HepG2 (cell line): ENCODE measurements around the gene SEC24A. TPM values are rescaled to one million over a fixed set of nuclear protein-coding genes. Genes with fewer than 3 reads are reported as not detected.

Experiments
- ATF7-NPFF ChIP-seq: sonication (generic); formaldehyde crosslinking; IDR thresholded peaks from 2 replicates; pipeline ENCODE4 v1.8.1; 2023; ENCODE audit warnings: mild to moderate bottlenecking, low read depth, missing genetic modification reagents, moderate library complexity
- CBX2 ChIP-seq, 2 experiments: fragments of 200-600 bp in 1 of 2; sonication (generic); formaldehyde crosslinking in 1 of 2; IDR thresholded peaks; 2 replicates each; pipeline versions ENCODE4 v1.7.0 to v1.8.1; 2018 to 2022; ENCODE audit warnings: low read depth in 2 of 2, low read length in 1 of 2, mild to moderate bottlenecking in 1 of 2, missing genetic modification reagents in 1 of 2
- CERS6 ChIP-seq: sonication (generic); formaldehyde crosslinking; IDR thresholded peaks from 2 replicates; pipeline ENCODE4 v1.5.0; 2020; ENCODE audit warnings: missing genetic modification reagents
- DMAP1 ChIP-seq: IDR thresholded peaks from 2 replicates; pipeline ENCODE4 v1.6.1; 2016
- DNMT3B ChIP-seq: conservative IDR thresholded peaks from 2 replicates; pipeline ENCODE4 v1.6.1; 2016; ENCODE audit warnings: missing biosample characterization, control low read depth
- EEA1 ChIP-seq: sonication (generic); formaldehyde crosslinking; IDR thresholded peaks from 2 replicates; pipeline ENCODE4 v1.5.1; 2020; ENCODE audit warnings: mild to moderate bottlenecking, missing genetic modification reagents, borderline replicate concordance
- ETV5 ChIP-seq: IDR thresholded peaks from 2 replicates; pipeline ENCODE4 v1.6.1; 2018; ENCODE audit warnings: missing biosample characterization, missing genetic modification reagents, inconsistent platforms, borderline replicate concordance
- FIP1L1 ChIP-seq: fragments of 200-400 bp; formaldehyde crosslinking; IDR thresholded peaks from 2 replicates; pipeline ENCODE4 v1.6.1; 2018; ENCODE audit warnings: low read depth, mild to moderate bottlenecking, low read length, moderate library complexity, borderline replicate concordance; ENCODE audit not compliant: insufficient read depth
- FOXA3 ChIP-seq: IDR thresholded peaks from 2 replicates; pipeline ENCODE4 v1.6.1; 2016; ENCODE audit warnings: missing genetic modification reagents, missing compliant biosample characterization
- MED13 ChIP-seq: sonication (generic); formaldehyde crosslinking; IDR thresholded peaks from 2 replicates; pipeline ENCODE4 v1.5.0; 2020; ENCODE audit warnings: missing genetic modification reagents
- NCOA1 ChIP-seq: sonication (generic); formaldehyde crosslinking; IDR thresholded peaks from 2 replicates; pipeline ENCODE4 v1.9.0; 2021; ENCODE audit warnings: missing genetic modification reagents
- NONO ChIP-seq, 2 experiments: fragments of 450-650 bp in 1 of 2; sonication (generic) in 1 of 2; formaldehyde crosslinking in 1 of 2; IDR thresholded peaks in 1 of 2; conservative IDR thresholded peaks in 1 of 2; 2 replicates each; pipeline versions ENCODE4 v1.6.1 to v1.8.0; 2017 to 2022; ENCODE audit warnings: mild to moderate bottlenecking in 1 of 2, missing genetic modification reagents in 1 of 2, moderate library complexity in 1 of 2
- PHF21A ChIP-seq: sonication (generic); formaldehyde crosslinking; IDR thresholded peaks from 2 replicates; pipeline ENCODE4 v1.5.0; 2020; ENCODE audit warnings: mild to moderate bottlenecking, missing genetic modification reagents
- PRDM15 ChIP-seq: sonication (generic); formaldehyde crosslinking; IDR thresholded peaks from 2 replicates; pipeline ENCODE4 v1.4.0; 2020; ENCODE audit warnings: missing genetic modification reagents
- SIN3A ChIP-seq: IDR thresholded peaks from 2 replicates; pipeline ENCODE4 v1.6.1; 2011; ENCODE audit warnings: low read depth, mild to moderate bottlenecking, control low read depth, low read length, borderline replicate concordance
- SIX1 ChIP-seq: sonication (generic); formaldehyde crosslinking; IDR thresholded peaks from 2 replicates; pipeline ENCODE4 v1.4.0; 2020; ENCODE audit warnings: missing genetic modification reagents, borderline replicate concordance
- TGIF2 ChIP-seq: IDR thresholded peaks from 2 replicates; pipeline ENCODE4 v1.6.1; 2016; ENCODE audit warnings: control low read depth, missing compliant biosample characterization
- ZBTB10 ChIP-seq: sonication (generic); formaldehyde crosslinking; IDR thresholded peaks from 2 replicates; pipeline ENCODE4 v1.4.0; 2020; ENCODE audit warnings: missing genetic modification reagents, borderline replicate concordance
- ZFY ChIP-seq: sonication (generic); formaldehyde crosslinking; IDR thresholded peaks from 2 replicates; pipeline ENCODE4 v1.4.0; 2020; ENCODE audit warnings: missing genetic modification reagents
- ZNF670 ChIP-seq: sonication (generic); formaldehyde crosslinking; IDR thresholded peaks from 2 replicates; pipeline ENCODE4 v1.8.0; 2022; ENCODE audit warnings: mild to moderate bottlenecking, missing genetic modification reagents, borderline replicate concordance
- ZNF678 ChIP-seq: sonication (generic); formaldehyde crosslinking; IDR thresholded peaks from 2 replicates; pipeline ENCODE4 v1.4.0; 2020; ENCODE audit warnings: mild to moderate bottlenecking, missing genetic modification reagents
- ZNF841 ChIP-seq: sonication (generic); formaldehyde crosslinking; IDR thresholded peaks from 2 replicates; pipeline ENCODE4 v1.8.1; 2023; ENCODE audit warnings: missing genetic modification reagents, borderline replicate concordance
- polyA plus RNA-seq, 8 experiments: library from polyadenylated mRNA; depleted of rRNA in 3 of 8; stranded (reverse) in 7 of 8; unstranded in 1 of 8; fragments of >200 nt; fragmentation: Illumina TruSeq in 4 of 8; extraction: Trizol in 4 of 8; gene quantifications; 2 replicates each; pipeline versions ENCODE4 v1.2.1 to v1.2.3, GENCODE V29; 2011 to 2016; ENCODE audit warnings: low read depth in 4 of 8, missing spikeins in 1 of 8, mixed read lengths in 1 of 8; ENCODE audit not compliant: insufficient read depth in 1 of 8
- total RNA-seq, 5 experiments: library from RNA; depleted of rRNA; stranded (reverse); fragments of >200 nt; fragmentation: Illumina TruSeq; extraction: Trizol; gene quantifications; 2 replicates each; pipeline ENCODE4 v1.2.3, GENCODE V29; 2016; ENCODE audit warnings: low read depth in 1 of 5

The SEC24A gene
- total and polyA plus RNA-seq, 2 of the 13 experiments (the other 11 are each of a cell fraction or from before 2014, with no cell fraction given) = 30.5 to 56.8 TPM

GRCh38 chr5:134638760-134639201, 9.8 kb upstream of the SEC24A start (continued):
- TF ChIP-seq CERS6 (CRISPR knock-in tag) (no peak), FOXA3 (CRISPR knock-in tag) (peak; percentile 66; the same call in 1 of the 2 replicates), ZNF678 (no peak), PRDM15 (no peak), SIX1 (peak; percentile 73; the same call in 1 of the 2 replicates), NCOA1 (CRISPR knock-in tag) (no peak), ETV5 (CRISPR knock-in tag) (peak; percentile 30; the same call in 1 of the 2 replicates), DMAP1 (CRISPR knock-in tag) (peak; percentile 57; the same call in 1 of the 2 replicates), SIN3A (peak; percentile 43; the same call in 1 of the 2 replicates), PHF21A (peak; percentile 85), NONO (IDR thresholded peaks at IDR 0.05) (no peak), NONO (CRISPR knock-in tag; conservative IDR thresholded peaks at IDR 0.05) (peak; percentile 67; the same call in 1 of the 2 replicates), ZFY (CRISPR knock-in tag) (0 out of 2 replicates have a peak, but pooled peaks have one; percentile 24), ATF7-NPFF (0 out of 2 replicates have a peak, but pooled peaks have one; percentile 13), FIP1L1 (no peak), CBX2 (IDR thresholded peaks at IDR 0.05; ENCODE audit: low read depth, low read length) (no peak), CBX2 (CRISPR knock-in tag; IDR thresholded peaks at IDR 0.05; ENCODE audit: low read depth) (no peak), DNMT3B (no peak), TGIF2 (no peak), MED13 (no peak), ZNF670 (CRISPR knock-in tag) (peak; percentile 88; the same call in 1 of the 2 replicates), EEA1 (CRISPR knock-in tag) (no peak), ZBTB10 (CRISPR knock-in tag) (no peak), ZNF841 (CRISPR knock-in tag) (no peak)
